Vagina (tissue), 2 donors: ENCODE measurements around the gene SLC16A10.

Source experiments
- CTCF ChIP-seq, 3 experiments: fragments of 450-650 bp in 2 of 3; fragments of 200-600 bp in 1 of 3; sonication (generic) in 1 of 3; IDR thresholded peaks; one replicate each; pipeline ENCODE4 v1.5.1; 2017 to 2019; ENCODE audit warnings: antibody characterized with exemption in 3 of 3, mild to moderate bottlenecking in 2 of 3, moderate library complexity in 2 of 3
- POLR2A ChIP-seq, 2 donors: fragments of 450-650 bp; IDR thresholded peaks; one replicate each; pipeline ENCODE4 v1.6.1; 2017; ENCODE audit warnings: antibody characterized with exemption in 2 of 2, mild to moderate bottlenecking in 2 of 2, moderate library complexity in 2 of 2
- POLR2AphosphoS5 ChIP-seq, 2 donors: sonication (generic); formaldehyde crosslinking; IDR thresholded peaks; one replicate each; pipeline ENCODE4 v1.9.0; 2017; ENCODE audit warnings: antibody characterized with exemption in 2 of 2, mild to moderate bottlenecking in 2 of 2, low read depth in 1 of 2; ENCODE audit not compliant: insufficient read depth in 1 of 2

- no peak for TF ChIP-seq CTCF (IDR thresholded peaks at IDR 0.05)
- no peak for TF ChIP-seq POLR2A (IDR thresholded peaks at IDR 0.05)
- no peak for TF ChIP-seq POLR2AphosphoS5 (IDR thresholded peaks at IDR 0.05; ENCODE audit: insufficient read depth in 1 of 2, low read depth in 1 of 2)
Observed at GRCh38 chr6:111157412-111157811, 70.1 kb downstream of the SLC16A10 start.
